HepG2 (cell line): Measurements from ENCODE around the gene MTOR. TPM values are rescaled to one million over a fixed set of nuclear protein-coding genes. Genes with fewer than 3 reads are reported as not detected.

ENCODE experiments used
- ATAC-seq: fragments of 200-7000 bp; cut with Tn5 transposase; 3 replicates; pipeline ENCODE4 v1.9.1; 2020; ENCODE audit warnings: mild to moderate bottlenecking, moderate library complexity
- BruUV-seq: library from RNA; stranded (reverse); fragments of 400-500 nt; replicated peaks from 2 replicates; lab custom pipeline; 2021; lab: Mats Ljungman, UMichigan
- CTCF ChIA-PET: fragments of 300-600 bp; formaldehyde crosslinking; extraction: SDS; loops from one replicate; lab custom pipeline; 2021; ENCODE audit warnings: low total read pairs, inconsistent platforms, low intra/inter-chr PET ratio; lab: Yijun Ruan, JAX
- POLR2A ChIA-PET: fragments of 350-600 bp; sonication (Branson Sonifier 250); formaldehyde crosslinking; loops from one replicate; lab custom pipeline; 2020; ENCODE audit warnings: antibody characterized with exemption, inconsistent platforms; lab: Yijun Ruan, JAX
- DNase-seq: peaks from one replicate; pipeline ENCODE4 v3.0.0-alpha.2; 2015; ENCODE audit warnings: low spot score
- FAIRE-seq: peaks from 3 replicates; lab custom pipeline; 2011; peaks lifted over from hg19 to GRCh38; lab: Jason Lieb, UNC
- H2AFZ ChIP-seq: one replicate; pipeline ENCODE4 v1.6.1; 2011; ENCODE audit warnings: low read length, inconsistent platforms
- H3K27ac ChIP-seq: fragments of 300-600 bp; 3 replicates; pipeline ENCODE4 v1.8.0; 2011; ENCODE audit warnings: mixed run types, mild to moderate bottlenecking, mixed read lengths, low read length, inconsistent platforms; ENCODE audit not compliant: insufficient read depth; ENCODE audit errors: extremely low read length
- H3K27me3 ChIP-seq, 2 experiments: fragments of 200-600 bp in 1 of 2; 2 replicates in 1 of 2; 3 replicates in 1 of 2; pipeline versions ENCODE4 v1.6.0 to v1.8.0; 2011; ENCODE audit warnings: low read length in 2 of 2, mild to moderate bottlenecking in 2 of 2, moderate library complexity in 2 of 2, inconsistent platforms in 1 of 2; ENCODE audit not compliant: insufficient read depth in 2 of 2, control insufficient read depth in 1 of 2
- H3K36me3 ChIP-seq, 2 experiments: fragments of 200-600 bp in 1 of 2; replicated peaks in 1 of 2; 2 replicates in 1 of 2; 3 replicates in 1 of 2; pipeline versions ENCODE4 v1.5.1 to v1.8.0; 2011; ENCODE audit warnings: low read length in 2 of 2, inconsistent platforms in 1 of 2; ENCODE audit not compliant: insufficient read depth in 2 of 2, control insufficient read depth in 1 of 2
- H3K4me1 ChIP-seq: 2 replicates; pipeline ENCODE4 v1.5.1; 2012; ENCODE audit warnings: low read length, inconsistent platforms; ENCODE audit not compliant: insufficient read depth
- H3K4me2 ChIP-seq: 2 replicates; pipeline ENCODE4 v1.6.0; 2011; ENCODE audit warnings: low read depth, low read length, inconsistent platforms
- H3K4me3 ChIP-seq, 3 experiments: fragments of 200-600 bp in 1 of 3; sonication (generic), shearing (Covaris generic) in 1 of 3; replicated peaks in 1 of 3; 2 replicates each; pipeline ENCODE4 v1.5.1; 2011 to 2016; ENCODE audit warnings: low read length in 3 of 3, inconsistent platforms in 2 of 3, low read depth in 2 of 3, mild to moderate bottlenecking in 2 of 3, control low read depth in 1 of 3, mixed read lengths in 1 of 3; ENCODE audit not compliant: insufficient read depth in 1 of 3
- H3K79me2 ChIP-seq: one replicate; pipeline ENCODE4 v1.6.1; 2011; ENCODE audit warnings: low read length, inconsistent platforms; ENCODE audit not compliant: insufficient read depth
- H3K9ac ChIP-seq: 2 replicates; pipeline ENCODE4 v1.6.0; 2011; ENCODE audit warnings: mild to moderate bottlenecking, low read depth, low read length, inconsistent platforms; ENCODE audit not compliant: insufficient read depth
- H3K9me3 ChIP-seq: 2 replicates; pipeline ENCODE4 v1.5.1; 2012; ENCODE audit warnings: mild to moderate bottlenecking, low read length
- H4K20me1 ChIP-seq: 2 replicates; pipeline ENCODE4 v1.6.0; 2011; ENCODE audit warnings: inconsistent platforms, mild to moderate bottlenecking, low read length, moderate library complexity; ENCODE audit not compliant: insufficient read depth
- ARHGAP35 ChIP-seq: sonication (generic); formaldehyde crosslinking; IDR thresholded peaks from 2 replicates; pipeline ENCODE4 v1.9.0; 2022; ENCODE audit warnings: mild to moderate bottlenecking, inconsistent platforms, moderate library complexity, missing genetic modification reagents, borderline replicate concordance
- ATF1 ChIP-seq: IDR thresholded peaks from 2 replicates; pipeline ENCODE4 v1.6.1; 2016; ENCODE audit warnings: mild to moderate bottlenecking, control low read depth
- CEBPG ChIP-seq: IDR thresholded peaks from 2 replicates; pipeline ENCODE4 v1.6.1; 2016
- FIP1L1 ChIP-seq: fragments of 200-400 bp; formaldehyde crosslinking; IDR thresholded peaks from 2 replicates; pipeline ENCODE4 v1.6.1; 2018; ENCODE audit warnings: low read depth, mild to moderate bottlenecking, low read length, moderate library complexity, borderline replicate concordance; ENCODE audit not compliant: insufficient read depth
- MAFF ChIP-seq: IDR thresholded peaks from 2 replicates; pipeline ENCODE4 v1.6.1; 2011; ENCODE audit warnings: low read depth, low read length, improper control_type of control experiment
- RBM39 ChIP-seq: fragments of 200-400 bp; formaldehyde crosslinking; IDR thresholded peaks from one replicate; pipeline ENCODE4 v1.6.1; 2018; ENCODE audit warnings: antibody characterized with exemption, mild to moderate bottlenecking, low read depth, low read length; ENCODE audit not compliant: poor library complexity, severe bottlenecking
- SETDB1 ChIP-seq: sonication (generic); formaldehyde crosslinking; IDR thresholded peaks from 2 replicates; pipeline ENCODE4 v1.5.1; 2020; ENCODE audit warnings: missing genetic modification reagents, mild to moderate bottlenecking, borderline replicate concordance
- U2AF2 ChIP-seq: fragments of 200-400 bp; formaldehyde crosslinking; IDR thresholded peaks from 2 replicates; pipeline ENCODE4 v1.6.1; 2017; ENCODE audit warnings: low read depth, mild to moderate bottlenecking, low read length
- ZNF24 ChIP-seq: fragments of 450-650 bp; IDR thresholded peaks from 2 replicates; pipeline ENCODE4 v1.6.1; 2017; ENCODE audit warnings: antibody characterized with exemption, mild to moderate bottlenecking
- ZNF329 ChIP-seq: sonication (generic); formaldehyde crosslinking; IDR thresholded peaks from 2 replicates; pipeline ENCODE4 v1.9.0; 2021; ENCODE audit warnings: low read depth, mild to moderate bottlenecking, missing genetic modification reagents
- ZNF34 ChIP-seq: sonication (generic); formaldehyde crosslinking; IDR thresholded peaks from 2 replicates; pipeline ENCODE4 v1.4.0; 2020; ENCODE audit warnings: mild to moderate bottlenecking, missing genetic modification reagents, borderline replicate concordance
- ZNF557 ChIP-seq: sonication (generic); formaldehyde crosslinking; IDR thresholded peaks from 2 replicates; pipeline ENCODE4 v1.4.0; 2020; ENCODE audit warnings: missing genetic modification reagents
- ZNF607 ChIP-seq: sonication (generic); formaldehyde crosslinking; IDR thresholded peaks from 2 replicates; pipeline ENCODE4 v1.5.1; 2020; ENCODE audit warnings: missing genetic modification reagents, mild to moderate bottlenecking, borderline replicate concordance
- WGBS: methylation state at CpG from one replicate; pipeline ENCODE4 v1.1.6; 2017; ENCODE audit warnings: low lambda C conversion rate; 5-methylcytosine and 5-hydroxymethylcytosine counted together
- in situ Hi-C: cut with HindIII; loops from 2 replicates; pipeline ENCODE4 v1.10.0; 2017; ENCODE audit warnings: low pct_unique_long_range_greater_than_20kb; ENCODE audit not compliant: extremely low pct_ligation_motif_present
- intact Hi-C: fragments of 100-400 bp; cut with micrococcal nuclease; formaldehyde crosslinking; loops from one replicate; pipeline ENCODE4 v1.10.0; 2022; ENCODE audit not compliant: unreplicated experiment
- polyA plus RNA-seq, 8 experiments: library from polyadenylated mRNA; depleted of rRNA in 3 of 8; stranded (reverse) in 7 of 8; unstranded in 1 of 8; fragments of >200 nt; fragmentation: Illumina TruSeq in 4 of 8; extraction: Trizol in 4 of 8; gene quantifications; 2 replicates each; pipeline versions ENCODE4 v1.2.1 to v1.2.3, GENCODE V29; 2011 to 2016; ENCODE audit warnings: low read depth in 4 of 8, missing spikeins in 1 of 8, mixed read lengths in 1 of 8; ENCODE audit not compliant: insufficient read depth in 1 of 8
- total RNA-seq, 5 experiments: library from RNA; depleted of rRNA; stranded (reverse); fragments of >200 nt; fragmentation: Illumina TruSeq; extraction: Trizol; gene quantifications; 2 replicates each; pipeline ENCODE4 v1.2.3, GENCODE V29; 2016; ENCODE audit warnings: low read depth in 1 of 5
- TF ChIP-seq, protein P1 (sequence below): sonication (generic); formaldehyde crosslinking; IDR thresholded peaks from 2 replicates; pipeline ENCODE4 v1.8.1; 2023; ENCODE audit warnings: mild to moderate bottlenecking, missing genetic modification reagents
- TF ChIP-seq, protein P2 (sequence below): sonication (generic); formaldehyde crosslinking; IDR thresholded peaks from 2 replicates; pipeline ENCODE4 v1.4.0; 2020; ENCODE audit warnings: missing genetic modification reagents, borderline replicate concordance
- TF ChIP-seq, protein P3 (sequence below): sonication (generic); formaldehyde crosslinking; IDR thresholded peaks from 2 replicates; pipeline ENCODE4 v1.4.0; 2020; ENCODE audit warnings: mild to moderate bottlenecking, missing genetic modification reagents, borderline replicate concordance

Gene MTOR
- total and polyA plus RNA-seq, 2 of the 13 experiments (the other 11 are each of a cell fraction or from before 2014, with no cell fraction given): 24.6 to 34.6 TPM

DNA sequence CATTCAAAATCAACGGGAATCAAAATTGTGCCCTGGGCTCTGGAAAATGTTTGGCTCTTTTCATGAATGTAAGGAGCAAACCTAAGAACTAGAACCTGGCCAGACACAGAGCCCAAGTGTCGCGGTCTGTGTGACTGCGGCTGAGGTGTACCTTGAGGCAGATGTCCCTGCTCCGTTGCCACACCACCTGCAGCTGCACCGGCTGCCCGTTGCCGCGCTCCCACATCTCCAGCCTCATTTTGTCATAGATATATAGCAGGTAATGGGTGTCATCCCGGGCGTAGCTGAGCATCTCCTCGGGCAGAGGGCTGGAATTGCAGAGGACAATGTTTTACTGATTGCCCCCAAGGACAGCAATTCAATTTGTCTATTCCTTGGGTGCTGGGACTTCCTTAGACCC lies 181.4 kb downstream of the MTOR start:
- ChIA-PET POLR2A (no interaction called here), CTCF (no interaction called here)
- no peak overlapping the region for H3K27ac ChIP-seq
- no peak for FAIRE-seq
- H3K9ac ChIP-seq: no peak overlapping the region
- H3K36me3 ChIP-seq: peaks cover 24 to 62% of the 10 kb centered on the region in 2 experiments; a peak in 4 of 5 replicates
- H3K9me3 ChIP-seq: no peaks in the 10 kb centered on the region
- no peaks in the 10 kb centered on the region for H3K4me1 ChIP-seq
- no peak overlapping the region for H3K4me3 ChIP-seq
- intact Hi-C loops: no loop called here
- H4K20me1 ChIP-seq: no peaks in the 10 kb centered on the region
- H2AFZ ChIP-seq: no peak overlapping the region
- WGBS: 96% methylated on average over 12 of the region's 12 CpGs
- no peaks in the 10 kb centered on the region for H3K27me3 ChIP-seq
- H3K4me2 ChIP-seq: no peak overlapping the region
- no peak for DNase-seq
- in situ Hi-C loops: no loop called here
- no peak for ATAC-seq
- H3K79me2 ChIP-seq: no peaks in the 10 kb centered on the region
- BruUV-seq: no TSS peak
- TF ChIP-seq ARHGAP35 (no peak), ZNF24 (no peak), ZNF34 (CRISPR knock-in tag) (no peak), RBM39 (no peak), U2AF2 (no peak), FIP1L1 (no peak), ATF1 (CRISPR knock-in tag) (no peak), CEBPG (no peak), ZNF557 (CRISPR knock-in tag) (no peak), MAFF (no peak), ZNF607 (CRISPR knock-in tag) (no peak), SETDB1 (no peak), ZNF329 (CRISPR knock-in tag) (no peak)
- TF ChIP-seq, protein P1, sequence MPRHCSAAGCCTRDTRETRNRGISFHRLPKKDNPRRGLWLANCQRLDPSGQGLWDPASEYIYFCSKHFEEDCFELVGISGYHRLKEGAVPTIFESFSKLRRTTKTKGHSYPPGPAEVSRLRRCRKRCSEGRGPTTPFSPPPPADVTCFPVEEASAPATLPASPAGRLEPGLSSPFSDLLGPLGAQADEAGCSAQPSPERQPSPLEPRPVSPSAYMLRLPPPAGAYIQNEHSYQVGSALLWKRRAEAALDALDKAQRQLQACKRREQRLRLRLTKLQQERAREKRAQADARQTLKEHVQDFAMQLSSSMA (CRISPR knock-in tag): no peak
- TF ChIP-seq, protein P2, sequence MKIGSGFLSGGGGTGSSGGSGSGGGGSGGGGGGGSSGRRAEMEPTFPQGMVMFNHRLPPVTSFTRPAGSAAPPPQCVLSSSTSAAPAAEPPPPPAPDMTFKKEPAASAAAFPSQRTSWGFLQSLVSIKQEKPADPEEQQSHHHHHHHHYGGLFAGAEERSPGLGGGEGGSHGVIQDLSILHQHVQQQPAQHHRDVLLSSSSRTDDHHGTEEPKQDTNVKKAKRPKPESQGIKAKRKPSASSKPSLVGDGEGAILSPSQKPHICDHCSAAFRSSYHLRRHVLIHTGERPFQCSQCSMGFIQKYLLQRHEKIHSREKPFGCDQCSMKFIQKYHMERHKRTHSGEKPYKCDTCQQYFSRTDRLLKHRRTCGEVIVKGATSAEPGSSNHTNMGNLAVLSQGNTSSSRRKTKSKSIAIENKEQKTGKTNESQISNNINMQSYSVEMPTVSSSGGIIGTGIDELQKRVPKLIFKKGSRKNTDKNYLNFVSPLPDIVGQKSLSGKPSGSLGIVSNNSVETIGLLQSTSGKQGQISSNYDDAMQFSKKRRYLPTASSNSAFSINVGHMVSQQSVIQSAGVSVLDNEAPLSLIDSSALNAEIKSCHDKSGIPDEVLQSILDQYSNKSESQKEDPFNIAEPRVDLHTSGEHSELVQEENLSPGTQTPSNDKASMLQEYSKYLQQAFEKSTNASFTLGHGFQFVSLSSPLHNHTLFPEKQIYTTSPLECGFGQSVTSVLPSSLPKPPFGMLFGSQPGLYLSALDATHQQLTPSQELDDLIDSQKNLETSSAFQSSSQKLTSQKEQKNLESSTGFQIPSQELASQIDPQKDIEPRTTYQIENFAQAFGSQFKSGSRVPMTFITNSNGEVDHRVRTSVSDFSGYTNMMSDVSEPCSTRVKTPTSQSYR (CRISPR knock-in tag): no peak
- TF ChIP-seq, protein P3, sequence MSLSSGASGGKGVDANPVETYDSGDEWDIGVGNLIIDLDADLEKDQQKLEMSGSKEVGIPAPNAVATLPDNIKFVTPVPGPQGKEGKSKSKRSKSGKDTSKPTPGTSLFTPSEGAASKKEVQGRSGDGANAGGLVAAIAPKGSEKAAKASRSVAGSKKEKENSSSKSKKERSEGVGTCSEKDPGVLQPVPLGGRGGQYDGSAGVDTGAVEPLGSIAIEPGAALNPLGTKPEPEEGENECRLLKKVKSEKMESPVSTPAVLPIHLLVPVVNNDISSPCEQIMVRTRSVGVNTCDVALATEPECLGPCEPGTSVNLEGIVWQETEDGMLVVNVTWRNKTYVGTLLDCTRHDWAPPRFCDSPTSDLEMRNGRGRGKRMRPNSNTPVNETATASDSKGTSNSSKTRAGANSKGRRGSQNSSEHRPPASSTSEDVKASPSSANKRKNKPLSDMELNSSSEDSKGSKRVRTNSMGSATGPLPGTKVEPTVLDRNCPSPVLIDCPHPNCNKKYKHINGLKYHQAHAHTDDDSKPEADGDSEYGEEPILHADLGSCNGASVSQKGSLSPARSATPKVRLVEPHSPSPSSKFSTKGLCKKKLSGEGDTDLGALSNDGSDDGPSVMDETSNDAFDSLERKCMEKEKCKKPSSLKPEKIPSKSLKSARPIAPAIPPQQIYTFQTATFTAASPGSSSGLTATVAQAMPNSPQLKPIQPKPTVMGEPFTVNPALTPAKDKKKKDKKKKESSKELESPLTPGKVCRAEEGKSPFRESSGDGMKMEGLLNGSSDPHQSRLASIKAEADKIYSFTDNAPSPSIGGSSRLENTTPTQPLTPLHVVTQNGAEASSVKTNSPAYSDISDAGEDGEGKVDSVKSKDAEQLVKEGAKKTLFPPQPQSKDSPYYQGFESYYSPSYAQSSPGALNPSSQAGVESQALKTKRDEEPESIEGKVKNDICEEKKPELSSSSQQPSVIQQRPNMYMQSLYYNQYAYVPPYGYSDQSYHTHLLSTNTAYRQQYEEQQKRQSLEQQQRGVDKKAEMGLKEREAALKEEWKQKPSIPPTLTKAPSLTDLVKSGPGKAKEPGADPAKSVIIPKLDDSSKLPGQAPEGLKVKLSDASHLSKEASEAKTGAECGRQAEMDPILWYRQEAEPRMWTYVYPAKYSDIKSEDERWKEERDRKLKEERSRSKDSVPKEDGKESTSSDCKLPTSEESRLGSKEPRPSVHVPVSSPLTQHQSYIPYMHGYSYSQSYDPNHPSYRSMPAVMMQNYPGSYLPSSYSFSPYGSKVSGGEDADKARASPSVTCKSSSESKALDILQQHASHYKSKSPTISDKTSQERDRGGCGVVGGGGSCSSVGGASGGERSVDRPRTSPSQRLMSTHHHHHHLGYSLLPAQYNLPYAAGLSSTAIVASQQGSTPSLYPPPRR (CRISPR knock-in tag): no peak
